Measurements from ENCODE around the gene CADPS. TPM values are rescaled to one million over a fixed set of nuclear protein-coding genes. Genes with fewer than 3 reads are reported as not detected.

The CADPS gene
- total RNA-seq, 1 experiment from 2014 or later = not detected

DNA sequence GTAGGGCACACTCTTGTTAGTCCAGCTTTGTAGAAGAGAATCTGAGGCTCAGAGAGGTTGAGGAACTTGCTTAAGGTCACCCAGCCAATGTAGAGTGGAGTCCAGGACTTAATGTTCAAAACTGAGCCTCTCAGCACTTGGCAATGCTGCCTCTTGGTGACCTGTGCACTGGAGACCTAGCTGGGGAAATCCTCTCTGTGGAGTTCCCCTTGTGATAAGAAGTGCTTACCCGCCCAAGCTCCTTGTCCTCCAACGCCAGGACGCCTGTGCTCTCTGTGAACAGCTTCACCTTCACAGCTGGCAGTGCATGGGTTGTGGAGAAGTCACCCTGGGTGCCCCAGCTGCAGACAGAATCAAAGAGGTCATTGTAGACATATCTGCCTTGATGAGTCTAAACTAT is 282.8 kb downstream of the CADPS start:
- Histone ChIP-seq H3K36me3 (ENCODE audit: low read depth, low read length) (no peaks in the 10 kb centered on the region), H3K4me3 (ENCODE audit: low read length) (no peak overlapping the region), H3K9me2 (replicated peaks; ENCODE audit: low read length) (no peaks in the 10 kb centered on the region), H3K9me3 (ENCODE audit: low read length) (no peaks in the 10 kb centered on the region), H4K20me1 (ENCODE audit: low read length) (no peaks in the 10 kb centered on the region), H3K79me2 (ENCODE audit: low read length) (no peaks in the 10 kb centered on the region), H2AFZ (ENCODE audit: low read length) (no peak overlapping the region), H3K27ac (ENCODE audit: low read length) (no peak overlapping the region), H3K27me3 (ENCODE audit: low read length) (no peaks in the 10 kb centered on the region), H3K4me1 (ENCODE audit: insufficient read depth, low read length) (peaks cover 7% of the 10 kb centered on the region; the same call in 1 of the 2 replicates), H3K4me2 (ENCODE audit: low read length) (no peak overlapping the region), H3F3A (ENCODE audit: low read length, unreplicated experiment) (no peaks in the 10 kb centered on the region), H3K9ac (ENCODE audit: low read length) (no peak overlapping the region)
- intact Hi-C loops (cut with micrococcal nuclease) = no loop called here
- DNase-seq (no peak), ATAC-seq (no peak)
- POLR2A ChIA-PET (ENCODE audit: unreplicated experiment) = no interaction called here
- no peak for TF ChIP-seq EZH2phosphoT487 (IDR thresholded peaks at IDR 0.05; ENCODE audit: borderline replicate concordance, low read length)
- no peak for TF ChIP-seq EZH2 (IDR thresholded peaks at IDR 0.05; ENCODE audit: low read length, unreplicated experiment)
- no TSS peak for BruUV-seq (replicated peaks)
- CTCF ChIA-PET = no interaction called here

- TF ChIP-seq EZH2phosphoT487 (IDR thresholded peaks at IDR 0.05; ENCODE audit: borderline replicate concordance, low read length) (no peak), EZH2 (IDR thresholded peaks at IDR 0.05; ENCODE audit: low read length, unreplicated experiment) (no peak)
- TF ChIP-seq, protein P1, sequence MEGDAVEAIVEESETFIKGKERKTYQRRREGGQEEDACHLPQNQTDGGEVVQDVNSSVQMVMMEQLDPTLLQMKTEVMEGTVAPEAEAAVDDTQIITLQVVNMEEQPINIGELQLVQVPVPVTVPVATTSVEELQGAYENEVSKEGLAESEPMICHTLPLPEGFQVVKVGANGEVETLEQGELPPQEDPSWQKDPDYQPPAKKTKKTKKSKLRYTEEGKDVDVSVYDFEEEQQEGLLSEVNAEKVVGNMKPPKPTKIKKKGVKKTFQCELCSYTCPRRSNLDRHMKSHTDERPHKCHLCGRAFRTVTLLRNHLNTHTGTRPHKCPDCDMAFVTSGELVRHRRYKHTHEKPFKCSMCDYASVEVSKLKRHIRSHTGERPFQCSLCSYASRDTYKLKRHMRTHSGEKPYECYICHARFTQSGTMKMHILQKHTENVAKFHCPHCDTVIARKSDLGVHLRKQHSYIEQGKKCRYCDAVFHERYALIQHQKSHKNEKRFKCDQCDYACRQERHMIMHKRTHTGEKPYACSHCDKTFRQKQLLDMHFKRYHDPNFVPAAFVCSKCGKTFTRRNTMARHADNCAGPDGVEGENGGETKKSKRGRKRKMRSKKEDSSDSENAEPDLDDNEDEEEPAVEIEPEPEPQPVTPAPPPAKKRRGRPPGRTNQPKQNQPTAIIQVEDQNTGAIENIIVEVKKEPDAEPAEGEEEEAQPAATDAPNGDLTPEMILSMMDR (conservative IDR thresholded peaks at IDR 0.05; ENCODE audit: low read depth, low read length) = 0 out of 2 replicates have a peak, but pooled peaks have one; percentile 10
- Histone ChIP-seq H3K79me2 (ENCODE audit: low read length) (no peaks in the 10 kb centered on the region), H2AFZ (ENCODE audit: low read length) (no peak overlapping the region), H3F3A (ENCODE audit: low read length, unreplicated experiment) (no peaks in the 10 kb centered on the region), H3K9me3 (ENCODE audit: low read length) (no peaks in the 10 kb centered on the region), H3K27me3 (ENCODE audit: low read length) (no peaks in the 10 kb centered on the region), H4K20me1 (ENCODE audit: low read length) (no peaks in the 10 kb centered on the region), H3K9me2 (replicated peaks; ENCODE audit: low read length) (no peaks in the 10 kb centered on the region), H3K9ac (ENCODE audit: low read length) (no peak overlapping the region), H3K4me3 (ENCODE audit: low read length) (no peak overlapping the region), H3K4me1 (ENCODE audit: insufficient read depth, low read length) (peaks cover 12% of the 10 kb centered on the region; the same call in 1 of the 2 replicates), H3K36me3 (ENCODE audit: low read depth, low read length) (no peaks in the 10 kb centered on the region), H3K4me2 (ENCODE audit: low read length) (no peak overlapping the region), H3K27ac (ENCODE audit: low read length) (no peak overlapping the region)
- ATAC-seq = no peak
- ChIA-PET POLR2A (ENCODE audit: unreplicated experiment) (no interaction called here), CTCF (no interaction called here)
- intact Hi-C loops (cut with micrococcal nuclease) = no loop called here
- no TSS peak for BruUV-seq (replicated peaks)
- no peak for DNase-seq
Observed at GRCh38 chr3:62589078-62589477, 286.1 kb downstream of the CADPS start.

DNA sequence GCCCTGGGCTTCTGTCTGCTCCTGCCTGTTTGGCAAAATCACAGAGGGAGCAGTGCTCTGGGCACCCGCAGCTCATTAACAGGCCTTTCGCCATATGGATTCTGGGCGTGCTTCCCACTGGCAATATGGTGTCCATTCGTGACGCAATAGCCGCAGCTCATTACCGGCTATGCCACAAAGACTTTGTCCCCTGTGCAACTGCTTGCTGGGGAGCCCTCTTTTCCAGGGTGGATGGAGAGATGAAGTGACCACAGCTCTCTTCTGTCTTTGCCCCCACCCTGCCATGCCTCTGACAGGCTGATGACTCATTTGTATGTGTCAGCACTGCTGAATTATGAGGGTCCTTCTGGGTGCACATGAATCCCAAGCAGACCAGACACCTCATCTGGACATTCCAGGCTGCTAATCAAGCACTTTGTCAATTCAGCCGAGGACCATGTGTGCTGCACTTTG is 287.6 kb downstream of the CADPS start:
- peak overlapping the region; percentile 17; the same call in 1 of the 2 replicates for H3K4me3 ChIP-seq (ENCODE audit: low read length)
- H3K9me2 ChIP-seq (replicated peaks; ENCODE audit: low read length) = no peaks in the 10 kb centered on the region
- ATAC-seq = peak; percentile 80
- DNase-seq = peak; percentile 69
- H3K9ac ChIP-seq (ENCODE audit: low read length) = peak overlapping the region; percentile 23; the same call in 1 of the 2 replicates
- H3K4me2 ChIP-seq (ENCODE audit: low read length) = peak overlapping the region; percentile 52
- H3K27ac ChIP-seq (ENCODE audit: low read length) = peak overlapping the region; percentile 65
- intact Hi-C loops (cut with micrococcal nuclease) = no loop called here
- 0 out of 2 replicates have a peak overlapping the region, but pooled peaks have one; percentile 16 for H2AFZ ChIP-seq (ENCODE audit: low read length)
- TSS peak; percentile 84 for BruUV-seq (replicated peaks)
- no peaks in the 10 kb centered on the region for H3F3A ChIP-seq (ENCODE audit: low read length, unreplicated experiment)
- POLR2A ChIA-PET (ENCODE audit: unreplicated experiment) = interaction anchor here (0.6 kb wide), 1 partner anchor 10 kb away, joined by 4 read pairs; no protein-coding TSS in a partner anchor
- no peaks in the 10 kb centered on the region for H3K27me3 ChIP-seq (ENCODE audit: low read length)
- no peaks in the 10 kb centered on the region for H4K20me1 ChIP-seq (ENCODE audit: low read length)
- H3K36me3 ChIP-seq (ENCODE audit: low read depth, low read length) = no peaks in the 10 kb centered on the region
- H3K4me1 ChIP-seq (ENCODE audit: insufficient read depth, low read length) = peaks cover 12% of the 10 kb centered on the region; the same call in 1 of the 2 replicates
- TF ChIP-seq EZH2phosphoT487 (IDR thresholded peaks at IDR 0.05; ENCODE audit: borderline replicate concordance, low read length) = no peak
- no peak for TF ChIP-seq EZH2 (IDR thresholded peaks at IDR 0.05; ENCODE audit: low read length, unreplicated experiment)
- TF ChIP-seq, protein P1 (conservative IDR thresholded peaks at IDR 0.05; ENCODE audit: low read depth, low read length) = no peak
- H3K9me3 ChIP-seq (ENCODE audit: low read length) = no peaks in the 10 kb centered on the region
- CTCF ChIA-PET = no interaction called here
- H3K79me2 ChIP-seq (ENCODE audit: low read length) = no peaks in the 10 kb centered on the region
